ENCODE results near the gene SNORC. TPM values are rescaled to one million over a fixed set of nuclear protein-coding genes. Genes with fewer than 3 reads are reported as not detected.

Gene SNORC
- total and polyA plus RNA-seq, 2 of the 4 experiments (the other 2 are of a cell fraction), result under 0.01 to 0.67 TPM

DNA sequence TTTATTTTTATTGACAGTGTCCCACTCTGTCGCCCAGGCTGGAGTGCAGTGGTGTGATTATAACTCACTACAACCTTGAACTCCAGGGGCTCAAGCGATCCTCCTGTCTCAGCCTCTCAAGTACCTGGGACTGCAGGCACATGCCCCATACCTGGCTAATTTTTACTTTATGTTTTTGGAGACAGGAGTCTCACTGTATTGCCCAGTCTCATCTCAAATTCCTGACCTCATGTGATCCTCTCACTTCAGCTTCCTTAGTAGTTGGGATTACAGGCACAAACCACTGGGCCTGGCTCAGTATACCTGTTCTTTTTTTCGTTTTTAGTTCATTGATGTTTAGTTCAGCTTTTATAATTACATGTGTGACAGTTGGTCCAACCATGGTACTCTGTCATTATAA, 40.1 kb upstream of the SNORC start:
- DNase-seq (no peak), ATAC-seq (ENCODE audit: low read depth) (no peak)
- Histone ChIP-seq H2BK15ac (ENCODE audit: low read depth, low read length) (no peak overlapping the region), H3K14ac (replicated peaks; ENCODE audit: low read depth, low read length) (no peak overlapping the region), H3K9me3 (ENCODE audit: control insufficient read depth, insufficient read depth, low read length) (no peaks in the 10 kb centered on the region), H3K4me2 (ENCODE audit: low read depth, low read length) (no peak overlapping the region), H3K9me1 (ENCODE audit: insufficient read depth, low read length) (no peaks in the 10 kb centered on the region), H2AK5ac (ENCODE audit: low read depth, low read length) (no peak overlapping the region), H3K27ac (ENCODE audit: insufficient read depth, low read length) (no peak overlapping the region), H3K4ac (ENCODE audit: low read depth, low read length) (no peak overlapping the region), H4K20me1 (ENCODE audit: insufficient read depth, low read length) (no peaks in the 10 kb centered on the region), H2AK9ac (replicated peaks; ENCODE audit: low read depth, low read length, poor library complexity) (no peak overlapping the region), H3K4me3 (ENCODE audit: insufficient read depth, low read depth, low read length) (no peak overlapping the region), H2BK5ac (ENCODE audit: low read depth, low read length, poor library complexity, severe bottlenecking) (no peak overlapping the region), H3K9ac (ENCODE audit: low read depth, low read length) (no peak overlapping the region), H2AFZ (replicated peaks; ENCODE audit: low read length, poor library complexity) (no peak overlapping the region), H3K18ac (ENCODE audit: low read depth, low read length) (no peak overlapping the region), H2BK20ac (ENCODE audit: low read depth, low read length) (no peak overlapping the region), H3K79me1 (ENCODE audit: low read depth in 1 of 2, low read length in 2 of 2) (peaks cover 3 to 5% of the 10 kb centered on the region in 2 experiments; a peak in 2 of 4 replicates), H3K23ac (ENCODE audit: low read depth, low read length) (no peak overlapping the region), H2BK120ac (ENCODE audit: low read depth, low read length) (no peak overlapping the region), H3K4me1 (ENCODE audit: control insufficient read depth, insufficient read depth, low read length) (no peaks in the 10 kb centered on the region), H3K56ac (ENCODE audit: extremely low read depth, insufficient read depth, low read length) (no peak overlapping the region), H4K8ac (ENCODE audit: low read depth in 2 of 2, low read length in 2 of 2) (no peak overlapping the region), H3K27me3 (ENCODE audit: control insufficient read depth, insufficient read depth, low read length) (no peaks in the 10 kb centered on the region), H4K5ac (ENCODE audit: low read depth, low read length) (no peak overlapping the region), H3K36me3 (ENCODE audit: control insufficient read depth, insufficient read depth, low read length) (peaks cover 27% of the 10 kb centered on the region), H4K91ac (ENCODE audit: insufficient read depth, low read depth, low read length) (no peak overlapping the region)
- in situ Hi-C loops (cut with MboI; ENCODE audit: low sequenced_read_pairs), result no loop called here
- no TSS peak for BruUV-seq (replicated peaks)
- TF ChIP-seq, protein P1, sequence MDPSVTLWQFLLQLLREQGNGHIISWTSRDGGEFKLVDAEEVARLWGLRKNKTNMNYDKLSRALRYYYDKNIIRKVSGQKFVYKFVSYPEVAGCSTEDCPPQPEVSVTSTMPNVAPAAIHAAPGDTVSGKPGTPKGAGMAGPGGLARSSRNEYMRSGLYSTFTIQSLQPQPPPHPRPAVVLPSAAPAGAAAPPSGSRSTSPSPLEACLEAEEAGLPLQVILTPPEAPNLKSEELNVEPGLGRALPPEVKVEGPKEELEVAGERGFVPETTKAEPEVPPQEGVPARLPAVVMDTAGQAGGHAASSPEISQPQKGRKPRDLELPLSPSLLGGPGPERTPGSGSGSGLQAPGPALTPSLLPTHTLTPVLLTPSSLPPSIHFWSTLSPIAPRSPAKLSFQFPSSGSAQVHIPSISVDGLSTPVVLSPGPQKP (IDR thresholded peaks at IDR 0.05; ENCODE audit: borderline replicate concordance, low read depth, low read length), result no peak
- TF ChIP-seq FOS (IDR thresholded peaks at IDR 0.05; ENCODE audit: low read depth, low read length) (no peak), MXI1 (IDR thresholded peaks at IDR 0.05; ENCODE audit: borderline replicate concordance, low read depth, low read length) (no peak), MAFK (IDR thresholded peaks at IDR 0.05; ENCODE audit: low read depth, low read length) (no peak), MAZ (IDR thresholded peaks at IDR 0.05; ENCODE audit: borderline replicate concordance, low read depth, low read length) (no peak), BHLHE40 (IDR thresholded peaks at IDR 0.05; ENCODE audit: low read depth, low read length) (no peak), RCOR1 (IDR thresholded peaks at IDR 0.05; ENCODE audit: insufficient replicate concordance, low read length) (no peak), CHD1 (IDR thresholded peaks at IDR 0.05; ENCODE audit: low read depth, low read length) (no peak), RFX5 (IDR thresholded peaks at IDR 0.05; ENCODE audit: low read depth, low read length) (no peak), NFE2L2 (IDR thresholded peaks at IDR 0.05; ENCODE audit: low read depth, low read length) (no peak), RAD21 (IDR thresholded peaks at IDR 0.05; ENCODE audit: low read length) (no peak), POLR2A (IDR thresholded peaks at IDR 0.05; ENCODE audit: low read depth, low read length) (no peak), SMC3 (IDR thresholded peaks at IDR 0.05; ENCODE audit: low read depth, low read length) (no peak)
- TF ChIP-seq, protein P2, sequence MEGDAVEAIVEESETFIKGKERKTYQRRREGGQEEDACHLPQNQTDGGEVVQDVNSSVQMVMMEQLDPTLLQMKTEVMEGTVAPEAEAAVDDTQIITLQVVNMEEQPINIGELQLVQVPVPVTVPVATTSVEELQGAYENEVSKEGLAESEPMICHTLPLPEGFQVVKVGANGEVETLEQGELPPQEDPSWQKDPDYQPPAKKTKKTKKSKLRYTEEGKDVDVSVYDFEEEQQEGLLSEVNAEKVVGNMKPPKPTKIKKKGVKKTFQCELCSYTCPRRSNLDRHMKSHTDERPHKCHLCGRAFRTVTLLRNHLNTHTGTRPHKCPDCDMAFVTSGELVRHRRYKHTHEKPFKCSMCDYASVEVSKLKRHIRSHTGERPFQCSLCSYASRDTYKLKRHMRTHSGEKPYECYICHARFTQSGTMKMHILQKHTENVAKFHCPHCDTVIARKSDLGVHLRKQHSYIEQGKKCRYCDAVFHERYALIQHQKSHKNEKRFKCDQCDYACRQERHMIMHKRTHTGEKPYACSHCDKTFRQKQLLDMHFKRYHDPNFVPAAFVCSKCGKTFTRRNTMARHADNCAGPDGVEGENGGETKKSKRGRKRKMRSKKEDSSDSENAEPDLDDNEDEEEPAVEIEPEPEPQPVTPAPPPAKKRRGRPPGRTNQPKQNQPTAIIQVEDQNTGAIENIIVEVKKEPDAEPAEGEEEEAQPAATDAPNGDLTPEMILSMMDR (conservative IDR thresholded peaks at IDR 0.05; ENCODE audit: low read depth, low read length), result no peak
- TF ChIP-seq, protein P3, sequence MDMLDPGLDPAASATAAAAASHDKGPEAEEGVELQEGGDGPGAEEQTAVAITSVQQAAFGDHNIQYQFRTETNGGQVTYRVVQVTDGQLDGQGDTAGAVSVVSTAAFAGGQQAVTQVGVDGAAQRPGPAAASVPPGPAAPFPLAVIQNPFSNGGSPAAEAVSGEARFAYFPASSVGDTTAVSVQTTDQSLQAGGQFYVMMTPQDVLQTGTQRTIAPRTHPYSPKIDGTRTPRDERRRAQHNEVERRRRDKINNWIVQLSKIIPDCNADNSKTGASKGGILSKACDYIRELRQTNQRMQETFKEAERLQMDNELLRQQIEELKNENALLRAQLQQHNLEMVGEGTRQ (IDR thresholded peaks at IDR 0.05; ENCODE audit: low read depth, low read length), result no peak
- no CpG with 5 or more reads among the region's 3 CpGs for WGBS, 2 experiments (ENCODE audit: extremely low coverage in 2 of 2, insufficient read length in 1 of 2)
- intact Hi-C loops (cut with micrococcal nuclease), result no loop called here
- dilution Hi-C loops (cut with HindIII; ENCODE audit: low sequenced_read_pairs, unreplicated experiment), result no loop called here
- POLR2A ChIA-PET (ENCODE audit: unreplicated experiment), result no interaction called here
- CTCF ChIA-PET, result no interaction called here
